GM10266 (cell line): ENCODE measurements around the gene PSMB10.

Source experiments
- DNase-seq: peaks from one replicate; pipeline ENCODE4 v3.0.0; 2012; ENCODE audit errors: extremely low spot score
- CTCF ChIP-seq: IDR thresholded peaks from 2 replicates; pipeline ENCODE4 v1.5.1; 2012; ENCODE audit warnings: mild to moderate bottlenecking, low read depth; ENCODE audit not compliant: control insufficient read depth, insufficient read depth; ENCODE audit errors: missing control alignments

Gene PSMB10

GRCh38 chr16:67932462-67932840, 4.2 kb downstream of the PSMB10 start:
- no peak for TF ChIP-seq CTCF
- no peak for DNase-seq

GRCh38 chr16:67931712-67932461, 4.8 kb downstream of the PSMB10 start, which contains the start of gene CTRL:
Gene CTRL, minus strand, starts transcription at chr16:67931862. Its CDS starts 10 bp downstream, at chr16:67931852.
- TF ChIP-seq CTCF = no peak

GRCh38 chr16:67930678-67931211, 5.9 kb downstream of the PSMB10 start:
- no peak for DNase-seq
- no peak for TF ChIP-seq CTCF

More at GRCh38 chr16:67931712-67932461, 4.8 kb downstream of the PSMB10 start, which contains the start of gene CTRL:
- DNase-seq = no peak

GRCh38 chr16:67930191-67930590, 6.5 kb downstream of the PSMB10 start:
- no peak for TF ChIP-seq CTCF
- DNase-seq = no peak

GRCh38 chr16:67928561-67929364, 7.9 kb downstream of the PSMB10 start:
- peak; percentile 81 for DNase-seq
- TF ChIP-seq CTCF = peak; percentile 97

- no peak for DNase-seq
- no peak for TF ChIP-seq CTCF
These were observed 8.5 kb downstream of the PSMB10 start for GRCh38 chr16:67928147-67928546.
